HG02763 (cell line): ENCODE data around the gene FRZB.
"Not testable (repeated sequence)": the region's sequence is repeated elsewhere in the genome, so short reads cannot be mapped to it uniquely, and the experiment has no call there.

Experiments
- ATAC-seq: cut with Tn5 transposase; IDR thresholded peaks from one replicate; pipeline ENCODE4 v1.9.1; 2021; ENCODE audit warnings: mild to moderate bottlenecking, moderate library complexity; ENCODE audit not compliant: unreplicated experiment

The FRZB gene

GRCh38 chr2:182890773-182891378 lies 24.4 kb upstream of the FRZB start:
- no peak for ATAC-seq

DNA sequence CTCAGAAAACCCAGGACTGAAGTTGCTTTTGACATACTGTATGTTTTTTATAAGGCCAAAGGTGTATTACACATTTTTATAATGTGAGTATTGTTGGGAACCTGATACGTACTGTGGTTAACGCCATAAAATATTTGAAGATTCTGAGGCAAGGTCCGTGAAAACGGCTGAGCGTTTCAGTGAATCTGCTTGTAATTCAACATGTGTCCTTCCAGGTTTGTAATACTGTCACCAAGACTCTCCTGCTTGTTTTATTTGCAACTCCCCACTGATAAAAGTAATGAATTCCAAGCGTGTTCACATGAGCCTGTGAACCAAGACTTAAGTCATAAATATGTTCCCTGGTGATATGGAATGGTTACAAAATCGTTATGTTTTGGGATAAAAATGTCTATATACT lies 23.9 kb upstream of the FRZB start:
- ATAC-seq: no peak

- no peak for ATAC-seq
These were observed 21.4 kb upstream of the FRZB start for GRCh38 chr2:182887753-182888415.

GRCh38 chr2:182887093-182887492 lies 20.7 kb upstream of the FRZB start:
- ATAC-seq: no peak

- no peak for ATAC-seq
These were observed 19.3 kb upstream of the FRZB start for GRCh38 chr2:182885771-182886170.

GRCh38 chr2:182883451-182883850 lies 17.0 kb upstream of the FRZB start:
- ATAC-seq: no peak

GRCh38 chr2:182880100-182880499 lies 13.7 kb upstream of the FRZB start:
- not testable (repeated sequence) for ATAC-seq

DNA sequence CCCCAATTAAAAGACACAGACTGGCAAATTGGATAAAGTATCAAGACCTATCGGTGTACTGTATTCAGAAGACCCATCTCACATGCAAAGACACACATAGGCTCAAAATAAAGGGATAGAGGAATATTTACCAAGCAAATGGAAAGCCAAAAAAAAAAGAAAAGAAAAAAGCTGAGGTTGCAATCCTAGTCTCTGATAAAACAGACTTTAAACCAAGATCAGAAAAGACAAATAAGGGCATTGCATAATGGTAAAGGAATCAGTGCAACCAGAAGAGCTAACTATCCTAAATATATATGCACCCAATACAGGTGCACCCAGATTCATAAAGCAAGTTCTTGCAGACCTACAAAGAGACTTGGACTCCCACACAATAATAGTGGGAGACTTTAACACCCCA lies 10.2 kb upstream of the FRZB start:
- ATAC-seq: not testable (repeated sequence)

DNA sequence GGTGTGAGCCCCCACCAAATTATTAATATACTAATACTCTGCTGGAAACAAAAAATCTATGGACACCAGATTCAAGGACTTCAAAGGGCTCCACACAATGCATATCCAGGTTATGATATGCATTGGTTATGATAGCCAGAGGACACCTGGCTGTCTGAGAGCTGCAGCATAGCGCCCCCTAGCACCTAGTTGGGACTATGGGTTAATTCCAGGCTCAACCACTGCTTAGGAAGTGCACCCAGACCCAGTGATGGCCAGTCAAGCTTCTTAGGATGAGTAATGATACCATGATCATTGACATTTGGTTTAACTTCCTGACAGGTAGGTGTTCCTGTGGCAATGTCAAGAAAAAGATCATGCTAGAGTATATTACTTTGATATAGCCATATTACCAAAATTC lies 3.8 kb upstream of the FRZB start:
- no peak for ATAC-seq

DNA sequence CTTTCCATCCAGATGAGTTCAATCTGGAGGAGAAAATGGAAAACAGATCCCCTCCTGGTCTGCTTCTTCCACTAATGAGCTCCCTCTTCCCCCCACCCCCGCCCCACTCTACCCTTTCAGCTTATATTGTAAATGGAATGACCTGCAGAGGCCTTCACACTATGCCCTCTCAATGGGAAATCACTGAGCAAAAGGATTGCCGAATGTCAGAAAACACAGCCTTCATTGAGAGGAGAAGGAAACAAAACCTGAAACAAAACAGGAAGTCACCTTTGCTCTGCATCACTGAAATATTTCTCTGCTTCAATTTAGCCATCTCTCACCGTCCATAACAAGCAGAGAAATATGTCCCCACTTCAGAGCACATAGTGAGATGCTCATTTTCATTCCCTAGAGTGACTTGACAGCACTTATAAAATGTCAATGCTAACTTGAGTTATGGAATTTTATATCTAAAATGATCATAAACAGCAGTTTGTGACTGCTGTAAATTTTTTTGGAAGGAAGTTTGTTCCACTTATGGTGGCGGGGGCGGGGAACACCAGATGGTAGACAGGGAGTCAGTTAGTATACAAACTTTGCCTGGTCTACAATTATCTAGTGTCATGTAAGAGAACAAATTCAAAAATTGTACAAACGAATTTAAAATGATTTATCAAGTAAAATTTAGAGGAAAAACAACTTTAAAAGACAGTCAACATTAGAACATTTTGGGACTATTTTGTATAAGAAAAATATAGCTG lies 1.8 kb upstream of the FRZB start:
- ATAC-seq: no peak

GRCh38 chr2:182867426-182868053 lies 1.1 kb upstream of the FRZB start:
- ATAC-seq: no peak

- no peak for ATAC-seq
These were observed 359 bp downstream of the FRZB start for GRCh38 chr2:182866095-182866460.

DNA sequence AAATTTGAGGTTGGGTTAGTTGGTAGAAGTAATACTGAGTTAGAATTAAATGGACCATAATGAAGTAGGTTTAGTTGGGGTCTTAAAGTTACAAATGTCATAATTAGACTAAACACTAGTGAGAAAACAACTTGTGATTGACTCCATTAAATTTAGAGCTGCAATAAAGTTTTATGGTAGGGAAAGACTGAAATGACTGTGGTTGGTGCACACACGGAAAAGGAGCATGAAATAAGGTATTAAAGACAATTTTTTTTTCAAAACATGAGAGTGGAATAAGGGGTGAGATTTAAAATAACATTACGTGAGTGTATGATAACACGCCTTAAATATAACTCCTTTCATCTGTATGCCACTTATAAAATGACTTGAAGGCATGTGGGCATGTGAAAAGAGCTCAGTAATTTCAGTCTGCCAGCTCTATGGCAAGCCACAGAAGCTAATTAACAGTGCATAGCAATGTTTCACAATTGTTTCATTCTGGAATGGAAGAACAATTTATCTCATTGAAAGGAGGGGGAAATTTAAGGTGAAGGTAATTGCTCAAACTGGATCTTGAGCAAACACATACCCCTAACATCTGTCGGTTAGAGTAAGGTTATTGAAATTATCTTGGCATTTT lies 1.4 kb downstream of the FRZB start:
- no peak for ATAC-seq

DNA sequence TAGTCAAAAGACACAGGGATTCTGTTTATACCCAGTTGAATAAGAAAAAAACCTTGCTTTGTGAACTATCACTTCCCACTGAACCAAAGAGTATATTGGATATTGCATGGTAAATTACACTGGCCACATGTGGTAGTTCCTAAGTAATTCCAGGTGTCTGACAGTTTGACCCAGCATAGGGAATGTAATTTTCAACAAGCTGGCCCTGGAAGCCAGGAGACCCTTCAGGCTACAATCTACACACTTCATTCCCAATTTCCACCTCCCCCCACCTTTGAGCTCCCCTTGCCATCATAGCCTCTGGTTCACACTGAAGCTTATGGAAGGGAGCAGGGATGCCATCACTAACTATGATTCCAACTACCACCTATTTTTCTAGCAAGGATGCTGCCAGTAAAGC lies 2.8 kb downstream of the FRZB start:
- no peak for ATAC-seq

DNA sequence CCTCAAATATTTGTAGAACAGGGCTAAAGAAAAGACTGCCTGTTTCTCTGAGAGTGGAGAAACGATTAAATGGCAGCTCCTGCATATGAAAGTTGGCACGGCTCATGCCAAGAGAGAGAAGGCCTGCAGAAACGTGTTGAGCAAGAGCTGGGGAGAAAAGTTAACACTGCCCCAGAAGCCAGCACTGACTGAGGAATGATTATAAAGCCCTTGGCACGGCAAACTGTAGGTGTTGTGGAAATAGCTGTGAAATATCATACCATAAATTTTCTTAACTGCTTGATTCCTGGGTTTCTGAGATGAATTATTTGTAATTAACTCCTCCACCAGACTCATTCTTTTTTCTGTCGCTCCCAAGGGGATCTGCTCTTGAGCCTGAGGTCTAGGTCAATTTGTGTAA lies 4.3 kb downstream of the FRZB start:
- ATAC-seq: no peak

- no peak for ATAC-seq
These were observed 5.6 kb downstream of the FRZB start for GRCh38 chr2:182860858-182861257.

- ATAC-seq: no peak
These were observed 7.8 kb downstream of the FRZB start for GRCh38 chr2:182858671-182859070.

DNA sequence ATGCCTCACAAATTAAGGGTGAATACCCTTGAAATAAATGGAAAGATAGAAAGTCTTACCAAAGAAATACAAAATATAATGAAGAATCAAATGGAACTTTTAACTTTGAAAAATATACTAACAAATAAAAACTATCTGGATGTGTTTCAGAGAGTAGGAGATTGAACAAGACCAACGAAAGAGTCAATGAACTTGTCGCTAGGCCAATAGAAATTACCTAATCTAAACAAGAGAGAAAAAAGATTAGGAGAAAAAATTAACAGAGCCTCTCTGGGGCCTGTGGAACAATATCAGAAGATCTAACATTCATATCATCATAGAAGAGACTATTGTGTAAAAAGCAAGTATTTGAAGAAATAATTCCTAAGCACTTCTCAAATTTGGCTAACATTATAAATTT lies 11.1 kb downstream of the FRZB start:
- ATAC-seq: no peak

GRCh38 chr2:182854375-182855105 lies 11.9 kb downstream of the FRZB start:
- ATAC-seq: no peak

- ATAC-seq: no peak
These were observed 13.6 kb downstream of the FRZB start for GRCh38 chr2:182852801-182853200.

GRCh38 chr2:182852090-182852489 lies 14.3 kb downstream of the FRZB start:
- no peak for ATAC-seq
